Neutrophil (primary cell): ENCODE results near the gene NDUFC2.
"Not testable (repeated sequence)": the region's sequence is repeated elsewhere in the genome, so short reads cannot be mapped to it uniquely, and the experiment has no call there.

Experiments
- H3K27ac ChIP-seq: fragments of 200-600 bp; sonication (generic); 2 replicates; pipeline ENCODE4 v1.5.1; 2016; ENCODE audit warnings: mild to moderate bottlenecking, moderate library complexity
- H3K27me3 ChIP-seq: fragments of 200-600 bp; sonication (generic); 2 replicates; pipeline ENCODE4 v1.6.0; 2016; ENCODE audit warnings: mild to moderate bottlenecking
- H3K36me3 ChIP-seq: fragments of 200-600 bp; sonication (generic); 2 replicates; pipeline ENCODE4 v1.5.1; 2017
- H3K4me1 ChIP-seq, 2 experiments: fragments of 200-600 bp in 1 of 2; sonication (generic) in 1 of 2; 1 replicate in 1 of 2; 2 replicates in 1 of 2; pipeline versions ENCODE4 v1.5.1 to v1.6.1; 2013 to 2016; ENCODE audit warnings: low read depth in 1 of 2, low read length in 1 of 2, mild to moderate bottlenecking in 1 of 2, moderate library complexity in 1 of 2; ENCODE audit not compliant: control insufficient read depth in 1 of 2, insufficient read depth in 1 of 2
- H3K4me3 ChIP-seq, 2 experiments: fragments of 200-600 bp in 1 of 2; sonication (generic) in 1 of 2; 1 replicate in 1 of 2; 2 replicates in 1 of 2; pipeline ENCODE4 v1.5.1; 2013 to 2016; ENCODE audit warnings: low read depth in 1 of 2, low read length in 1 of 2, mild to moderate bottlenecking in 1 of 2, moderate library complexity in 1 of 2
- H3K9me3 ChIP-seq: fragments of 200-600 bp; sonication (generic); 2 replicates; pipeline ENCODE4 v1.5.1; 2016
- CTCF ChIP-seq: fragments of 200-600 bp; sonication (generic); IDR thresholded peaks from 2 replicates; pipeline ENCODE4 v1.5.1; 2016; ENCODE audit warnings: antibody characterized with exemption

Gene NDUFC2

GRCh38 chr11:78082146-78082545 lies 2.5 kb upstream of the NDUFC2 start:
- Histone ChIP-seq H3K9me3 (no peaks in the 10 kb centered on the region), H3K36me3 (no peaks in the 10 kb centered on the region), H3K27ac (no peak overlapping the region), H3K27me3 (no peaks in the 10 kb centered on the region), H3K4me1 (peaks cover 22 to 23% of the 10 kb centered on the region in 2 experiments), H3K4me3 (no peak overlapping the region)
- no peak for TF ChIP-seq CTCF

DNA sequence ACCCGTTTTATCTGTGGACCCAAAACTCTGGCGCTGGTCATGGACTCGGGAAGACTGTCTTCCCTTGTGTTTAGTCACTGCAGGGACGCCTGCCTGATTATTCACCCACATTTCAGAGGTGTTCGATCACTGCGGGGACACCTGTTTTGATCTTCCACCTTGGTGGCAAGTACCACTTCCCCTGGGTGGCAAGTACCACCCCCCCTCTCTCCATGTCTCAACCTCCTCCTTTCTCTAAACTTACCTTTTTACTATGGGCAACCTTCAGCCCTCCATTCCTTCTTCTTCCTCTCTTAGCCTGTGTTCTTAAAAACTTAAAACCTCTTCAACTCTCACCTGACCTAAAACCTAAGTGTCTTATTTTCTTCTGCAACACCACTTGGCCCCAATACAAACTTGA lies 1.9 kb upstream of the NDUFC2 start:
- Histone ChIP-seq H3K27ac (no peak overlapping the region), H3K4me1 (peaks cover 22 to 23% of the 10 kb centered on the region in 2 experiments), H3K4me3 (no peak overlapping the region), H3K36me3 (no peaks in the 10 kb centered on the region), H3K9me3 (no peaks in the 10 kb centered on the region), H3K27me3 (no peaks in the 10 kb centered on the region)
- no peak for TF ChIP-seq CTCF

DNA sequence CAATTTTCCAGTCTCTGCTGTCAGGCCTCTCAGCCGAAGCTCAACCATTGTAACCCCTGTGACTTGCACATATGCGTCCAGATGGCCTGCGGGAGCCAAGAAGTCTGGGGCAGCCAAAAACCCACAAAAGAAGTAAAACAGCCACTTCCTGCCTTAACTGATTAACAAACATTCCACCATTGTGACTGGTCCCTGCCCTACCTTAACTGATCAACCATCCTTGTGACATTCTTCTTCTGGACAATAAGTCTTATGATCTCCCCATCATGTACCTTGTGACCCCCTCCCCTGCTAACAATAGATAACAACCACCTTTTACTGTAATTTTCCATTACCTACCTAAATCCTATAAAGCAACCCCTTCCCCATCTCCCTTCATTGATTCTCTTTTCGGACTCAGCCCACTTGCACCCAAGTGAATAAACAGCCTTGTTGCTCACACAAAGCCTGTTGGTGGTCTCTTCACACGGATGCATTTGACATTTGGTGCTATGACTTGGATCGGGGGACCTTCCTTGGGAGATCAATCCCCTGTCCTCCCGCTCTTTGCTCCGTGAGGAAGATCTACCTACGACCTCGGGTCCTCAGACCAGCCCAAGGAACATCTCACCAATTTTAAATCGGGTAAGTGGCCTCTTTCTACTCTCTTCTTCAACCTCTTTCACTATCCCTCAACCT lies 1.3 kb upstream of the NDUFC2 start:
- no peaks in the 10 kb centered on the region for H3K9me3 ChIP-seq
- no peak overlapping the region for H3K4me3 ChIP-seq
- H3K4me1 ChIP-seq = peaks cover 22 to 23% of the 10 kb centered on the region in 2 experiments
- no peaks in the 10 kb centered on the region for H3K27me3 ChIP-seq
- no peaks in the 10 kb centered on the region for H3K36me3 ChIP-seq
- H3K27ac ChIP-seq = no peak overlapping the region
- TF ChIP-seq CTCF = no peak

- Histone ChIP-seq H3K27ac (peak overlapping the region; percentile 78), H3K4me3 (peak overlapping the region; percentile 79 to 93), H3K27me3 (no peaks in the 10 kb centered on the region), H3K4me1 (peaks cover 22 to 23% of the 10 kb centered on the region in 2 experiments), H3K36me3 (no peaks in the 10 kb centered on the region), H3K9me3 (no peaks in the 10 kb centered on the region)
- no peak for TF ChIP-seq CTCF
These were observed 589 bp upstream of the NDUFC2 start for GRCh38 chr11:78080084-78080817.

GRCh38 chr11:78078218-78079167 lies 1.2 kb downstream of the NDUFC2 start:
- Histone ChIP-seq H3K9me3 (no peaks in the 10 kb centered on the region), H3K4me1 (peaks cover 22 to 23% of the 10 kb centered on the region in 2 experiments), H3K27me3 (no peaks in the 10 kb centered on the region), H3K36me3 (no peaks in the 10 kb centered on the region), H3K4me3 (peak overlapping the region; percentile 79 to 93), H3K27ac (peak overlapping the region; percentile 78)
- no peak for TF ChIP-seq CTCF

GRCh38 chr11:78077592-78077991 lies 2.1 kb downstream of the NDUFC2 start:
- not testable (repeated sequence) for H3K4me3 ChIP-seq, H3K27me3 ChIP-seq, H3K27ac ChIP-seq, H3K9me3 ChIP-seq, H3K36me3 ChIP-seq
- peaks cover 22 to 23% of the 10 kb centered on the region in 2 experiments for H3K4me1 ChIP-seq
